ENCODE measurements around the gene ITGB6.

- TF ChIP-seq ZNF70 (CRISPR knock-in tag; IDR thresholded peaks at IDR 0.05) (no peak), ARNTL (CRISPR knock-in tag; IDR thresholded peaks at IDR 0.05; ENCODE audit: borderline replicate concordance, low read depth) (no peak), CSRNP3 (CRISPR knock-in tag; IDR thresholded peaks at IDR 0.05) (no peak), PATZ1 (CRISPR knock-in tag; IDR thresholded peaks at IDR 0.05; ENCODE audit: borderline replicate concordance) (no peak), CSDC2 (CRISPR knock-in tag; IDR thresholded peaks at IDR 0.05) (no peak), ZFP3 (CRISPR knock-in tag; IDR thresholded peaks at IDR 0.05) (no peak), SNAI2 (CRISPR knock-in tag; IDR thresholded peaks at IDR 0.05) (no peak)
Measured at GRCh38 chr2:160105366-160105765, 94.7 kb downstream of the ITGB6 start.
